SK-N-SH (cell line): ENCODE results near the gene SCTR. TPM values are rescaled to one million over a fixed set of nuclear protein-coding genes. Genes with fewer than 3 reads are reported as not detected.

Experiments used
- CTCF ChIA-PET: fragments of 300-600, 350-600 bp; formaldehyde crosslinking; extraction: SDS; loops from one replicate; lab custom pipeline; 2021; lab: Yijun Ruan, JAX
- POLR2A ChIA-PET: fragments of 350-600 bp; sonication (Branson Sonifier 250); formaldehyde crosslinking; extraction: SDS; loops from one replicate; lab custom pipeline; 2020; ENCODE audit warnings: antibody characterized with exemption, inconsistent platforms; lab: Yijun Ruan, JAX
- DNase-seq: peaks from one replicate; pipeline ENCODE4 v3.0.0; 2012
- H2AFZ ChIP-seq: fragments of 200-600 bp; sonication (generic); 2 replicates; pipeline ENCODE4 v1.8.1; 2016; ENCODE audit warnings: antibody characterized with exemption, mild to moderate bottlenecking, low read depth
- H3F3A ChIP-seq: fragments of 200-600 bp; sonication (generic); replicated peaks from 2 replicates; pipeline ENCODE3; 2016; ENCODE audit warnings: antibody characterized with exemption, mild to moderate bottlenecking; ENCODE audit not compliant: insufficient read depth
- H3K27ac ChIP-seq, 2 experiments: fragments of 200-500 bp in 1 of 2; fragments of 200-600 bp in 1 of 2; sonication (Bioruptor generic) in 1 of 2; sonication (generic), shearing (Covaris generic) in 1 of 2; 2 replicates each; pipeline versions ENCODE4 v1.5.1 to v1.6.1; 2014 to 2016; ENCODE audit warnings: low read depth in 2 of 2, inconsistent platforms in 1 of 2, low read length in 1 of 2, mild to moderate bottlenecking in 1 of 2, mixed read lengths in 1 of 2
- H3K27me3 ChIP-seq: fragments of 200-600 bp; sonication (generic), shearing (Covaris generic); 2 replicates; pipeline ENCODE4 v1.6.1; 2016; ENCODE audit warnings: mixed run types; ENCODE audit not compliant: insufficient read depth
- H3K36me3 ChIP-seq, 2 experiments: fragments of 200-500 bp in 1 of 2; fragments of 200-600 bp in 1 of 2; sonication (Bioruptor generic) in 1 of 2; sonication (generic) in 1 of 2; replicated peaks in 1 of 2; 2 replicates each; pipeline versions ENCODE3 to v1.5.1; 2014 to 2016; ENCODE audit warnings: low read length in 1 of 2, mild to moderate bottlenecking in 1 of 2; ENCODE audit not compliant: insufficient read depth in 2 of 2, control insufficient read depth in 1 of 2
- H3K4me1 ChIP-seq, 2 experiments: fragments of 200-500 bp in 1 of 2; fragments of 200-600 bp in 1 of 2; sonication (Bioruptor generic) in 1 of 2; sonication (generic), shearing (Covaris generic) in 1 of 2; 2 replicates each; pipeline versions ENCODE4 v1.5.1 to v1.6.1; 2014 to 2016; ENCODE audit warnings: low read depth in 1 of 2, low read length in 1 of 2, mixed run types in 1 of 2; ENCODE audit not compliant: insufficient read depth in 2 of 2, control insufficient read depth in 1 of 2
- H3K4me2 ChIP-seq: fragments of 200-600 bp; sonication (generic), shearing (Covaris generic); 2 replicates; pipeline ENCODE4 v1.6.1; 2017; ENCODE audit warnings: mixed run types
- H3K4me3 ChIP-seq, 2 experiments: fragments of 200-500 bp in 1 of 2; fragments of 200-600 bp in 1 of 2; sonication (Bioruptor generic) in 1 of 2; sonication (generic), shearing (Covaris generic) in 1 of 2; 2 replicates each; pipeline versions ENCODE4 v1.5.1 to v1.8.1; 2014 to 2016; ENCODE audit warnings: low read depth in 2 of 2, inconsistent platforms in 1 of 2, low read length in 1 of 2, mild to moderate bottlenecking in 1 of 2, mixed read lengths in 1 of 2, moderate library complexity in 1 of 2
- H3K79me2 ChIP-seq: fragments of 200-600 bp; sonication (generic); 2 replicates; pipeline ENCODE4 v1.8.1; 2017; ENCODE audit warnings: mild to moderate bottlenecking; ENCODE audit not compliant: insufficient read depth
- H3K9ac ChIP-seq: fragments of 200-600 bp; sonication (generic); 2 replicates; pipeline ENCODE4 v1.6.1; 2017; ENCODE audit warnings: mixed run types
- H3K9me2 ChIP-seq: fragments of 200-600 bp; sonication (generic); 2 replicates; pipeline ENCODE4 v1.6.1; 2017; ENCODE audit warnings: mixed run types
- H3K9me3 ChIP-seq: fragments of 200-600 bp; sonication (generic); 2 replicates; pipeline ENCODE4 v1.6.1; 2017; ENCODE audit warnings: mixed run types, mild to moderate bottlenecking, moderate library complexity
- H4K20me1 ChIP-seq: fragments of 200-600 bp; sonication (generic); 2 replicates; pipeline ENCODE4 v1.6.1; 2017; ENCODE audit warnings: mild to moderate bottlenecking, mixed run types; ENCODE audit not compliant: insufficient read depth
- CHD2 ChIP-seq: fragments of 150-350 bp; IDR thresholded peaks from 2 replicates; pipeline ENCODE4 v1.6.1; 2018; ENCODE audit warnings: low read length; ENCODE audit not compliant: partially characterized antibody
- CTCF ChIP-seq: fragments of 200-600 bp; sonication (generic); IDR thresholded peaks from 2 replicates; pipeline ENCODE4 v1.6.1; 2017; ENCODE audit warnings: antibody characterized with exemption, mild to moderate bottlenecking, moderate library complexity
- ELF1 ChIP-seq: IDR thresholded peaks from 2 replicates; pipeline ENCODE4 v1.4.0; 2012
- FOSL2 ChIP-seq: IDR thresholded peaks from 2 replicates; pipeline ENCODE4 v1.4.0; 2012; ENCODE audit warnings: low read depth, mild to moderate bottlenecking, moderate library complexity, borderline replicate concordance
- FOXM1 ChIP-seq: IDR thresholded peaks from 2 replicates; pipeline ENCODE4 v1.4.0; 2012; ENCODE audit warnings: low read depth, mild to moderate bottlenecking
- GATA2 ChIP-seq: sonication (generic); formaldehyde crosslinking; IDR thresholded peaks from 2 replicates; pipeline ENCODE4 v1.5.0; 2020; ENCODE audit warnings: mild to moderate bottlenecking, missing genetic modification reagents
- IRF3 ChIP-seq: fragments of 150-350 bp; IDR thresholded peaks from 2 replicates; pipeline ENCODE4 v1.6.1; 2016; ENCODE audit warnings: mild to moderate bottlenecking, low read depth, low read length
- MAX ChIP-seq: IDR thresholded peaks from 2 replicates; pipeline ENCODE4 v1.4.0; 2012; ENCODE audit warnings: low read depth
- MXI1 ChIP-seq: IDR thresholded peaks from 2 replicates; pipeline ENCODE4 v1.6.1; 2012; ENCODE audit warnings: mild to moderate bottlenecking, low read depth, low read length, improper control_type of control experiment
- NFIC ChIP-seq: IDR thresholded peaks from 2 replicates; pipeline ENCODE4 v1.4.0; 2012; ENCODE audit warnings: borderline replicate concordance
- NRF1 ChIP-seq: IDR thresholded peaks from 2 replicates; pipeline ENCODE4 v1.6.1; 2012; ENCODE audit warnings: low read depth, mild to moderate bottlenecking, low read length
- RAD21 ChIP-seq: IDR thresholded peaks from 2 replicates; pipeline ENCODE4 v1.6.1; 2012; ENCODE audit warnings: mild to moderate bottlenecking, low read length
- RCOR1 ChIP-seq: fragments of 150-350 bp; IDR thresholded peaks from 2 replicates; pipeline ENCODE4 v1.6.1; 2017; ENCODE audit warnings: antibody characterized with exemption, low read length
- REST ChIP-seq: IDR thresholded peaks from 2 replicates; pipeline ENCODE4 v1.6.1; 2012; ENCODE audit warnings: mild to moderate bottlenecking, low read depth, low read length, moderate library complexity
- SMC3 ChIP-seq: IDR thresholded peaks from 2 replicates; pipeline ENCODE4 v1.6.1; 2012; ENCODE audit warnings: low read depth, low read length, improper control_type of control experiment
- TAF1 ChIP-seq: IDR thresholded peaks from 2 replicates; pipeline ENCODE4 v1.6.1; 2012; ENCODE audit warnings: low read depth, mild to moderate bottlenecking, low read length, moderate library complexity, borderline replicate concordance
- WGBS: methylation state at CpG from one replicate; pipeline ENCODE4 v1.1.6; 2017; ENCODE audit warnings: low lambda C conversion rate; 5-methylcytosine and 5-hydroxymethylcytosine counted together
- polyA plus RNA-seq, 3 experiments: library from polyadenylated mRNA; depleted of rRNA; stranded (reverse); fragments of >200 nt; gene quantifications; 2 replicates each; pipeline ENCODE4 v1.2.3, GENCODE V29; 2012

The SCTR gene
- polyA plus RNA-seq, 1 of the 3 experiments (the other 2 are of a cell fraction), result not detected

- TF ChIP-seq IRF3 (no peak), MXI1 (no peak), NFIC (no peak), CHD2 (no peak)
Measured at GRCh38 chr2:119521433-119522050, 2.7 kb downstream of the SCTR start (continued).

GRCh38 chr2:119520696-119521432, 3.4 kb downstream of the SCTR start:
- TF ChIP-seq FOXM1 (no peak), RCOR1 (no peak), NRF1 (no peak), ELF1 (no peak), FOSL2 (no peak), CTCF (no peak), RAD21 (no peak), MXI1 (no peak)
- Histone ChIP-seq H3K9me2 (no peaks in the 10 kb centered on the region), H3K27me3 (peaks cover 26% of the 10 kb centered on the region), H4K20me1 (no peaks in the 10 kb centered on the region), H3K4me3 (no peak overlapping the region), H3K9me3 (no peaks in the 10 kb centered on the region), H3K4me2 (no peak overlapping the region), H3F3A (no peaks in the 10 kb centered on the region), H3K27ac (no peak overlapping the region), H3K4me1 (no peaks in the 10 kb centered on the region; a peak in 2 of 4 replicates), H2AFZ (no peak overlapping the region), H3K79me2 (no peaks in the 10 kb centered on the region), H3K9ac (no peak overlapping the region), H3K36me3 (no peaks in the 10 kb centered on the region)
- POLR2A ChIA-PET, result no interaction called here
- DNase-seq, result no peak
- CTCF ChIA-PET, result no interaction called here
- 34% methylated on average over 3 of the region's 3 CpGs for WGBS

GRCh38 chr2:119519057-119519408, 5.2 kb downstream of the SCTR start:
- Histone ChIP-seq H3K9me2 (no peaks in the 10 kb centered on the region), H3K4me1 (no peaks in the 10 kb centered on the region; a peak in 1 of 4 replicates), H3K27ac (no peak overlapping the region), H3K27me3 (peaks cover 22% of the 10 kb centered on the region), H3K9me3 (no peaks in the 10 kb centered on the region), H3K9ac (no peak overlapping the region), H3K4me2 (no peak overlapping the region), H4K20me1 (no peaks in the 10 kb centered on the region), H3K4me3 (no peak overlapping the region), H3F3A (no peaks in the 10 kb centered on the region), H3K36me3 (no peaks in the 10 kb centered on the region), H3K79me2 (no peaks in the 10 kb centered on the region), H2AFZ (no peak overlapping the region)
- CTCF ChIA-PET, result interaction anchor here (1.7 to 2.0 kb wide), 2 partner anchors 43 to 122 kb away, joined by 4 to 5 read pairs; no protein-coding TSS in a partner anchor
- DNase-seq, result no peak
- POLR2A ChIA-PET, result no interaction called here
- 77% methylated on average over 9 of the region's 10 CpGs for WGBS
- TF ChIP-seq TAF1 (no peak), MAX (no peak), REST (no peak), NRF1 (no peak), NFIC (no peak), GATA2 (CRISPR knock-in tag) (no peak), CTCF (no peak), SMC3 (no peak), FOXM1 (no peak)
